Adrenal gland (tissue), 12 donors: ENCODE measurements around the gene CDH24. TPM values are rescaled to one million over a fixed set of nuclear protein-coding genes. Genes with fewer than 3 reads are reported as not detected.

Source experiments
- DNase-seq, 7 donors: peaks; one replicate each; pipeline ENCODE4 v3.0.0-alpha.2; 2019 to 2020
- H3K27ac ChIP-seq, 5 donors: fragments of 200-600 bp; sonication (generic) in 4 of 5; 1 replicate in 3 of 5; 2 replicates in 2 of 5; pipeline versions ENCODE4 v1.5.1 to v1.8.0; 2016 to 2020; ENCODE audit warnings: mild to moderate bottlenecking in 1 of 5
- H3K27me3 ChIP-seq: fragments of 200-600 bp; 2 replicates; pipeline ENCODE4 v1.8.0; 2021
- H3K36me3 ChIP-seq, 2 donors: fragments of 200-600 bp; replicated peaks in 1 of 2; 1 replicate in 1 of 2; 2 replicates in 1 of 2; pipeline versions ENCODE4 v1.5.1 to v1.8.0; 2018 to 2022
- H3K4me1 ChIP-seq, 2 donors: fragments of 200-600 bp; replicated peaks in 1 of 2; 1 replicate in 1 of 2; 2 replicates in 1 of 2; pipeline versions ENCODE4 v1.5.1 to v1.8.0; 2018 to 2021
- H3K4me3 ChIP-seq, 4 donors: fragments of 200-600 bp; sonication (generic) in 3 of 4; one replicate each; pipeline ENCODE4 v1.5.1; 2016 to 2018
- H3K9me3 ChIP-seq, 3 donors: fragments of 200-600 bp; sonication (generic) in 1 of 3; replicated peaks in 1 of 3; 1 replicate in 2 of 3; 2 replicates in 1 of 3; pipeline versions ENCODE4 v1.5.1 to v1.8.0; 2016 to 2021
- POLR2A ChIP-seq, 2 donors: fragments of 450-650 bp; IDR thresholded peaks; one replicate each; pipeline ENCODE4 v1.6.1; 2017; ENCODE audit warnings: antibody characterized with exemption in 2 of 2, mild to moderate bottlenecking in 2 of 2, moderate library complexity in 1 of 2
- WGBS, 4 donors: extraction: QIAGEN DNeasy Blood & Tissue Kit in 2 of 4; methylation state at CpG; one replicate each; pipeline versions ENCODE4 v1.1.5 to v1.1.7; 2013 to 2017; 5-methylcytosine and 5-hydroxymethylcytosine counted together
- intact Hi-C, 2 donors: fragments of 100-400 bp; cut with DNase I; formaldehyde crosslinking; loops; one replicate each; pipeline versions ENCODE4 v1.14.1 to v1.15.0; 2022 to 2023
- polyA plus RNA-seq, 3 donors: library from polyadenylated mRNA; stranded (reverse); fragments of 200-250 nt in 2 of 3; fragments of 350-450 nt in 1 of 3; fragmentation: Illumina TruSeq in 1 of 3; extraction: RNeasy Lipid Tissue Mini Kit (QIAGEN cat#74804) in 1 of 3; gene quantifications; one replicate each; pipeline ENCODE4 v1.2.3, GENCODE V29; 2013 to 2014
- total RNA-seq, 9 donors: library from RNA; depleted of rRNA in 4 of 9; stranded (reverse); fragments of >200 nt in 4 of 9; fragments of 120-200 nt in 1 of 9; fragmentation: NEBNext Ultra II Directional in 1 of 9; extraction: Animal tissue kit (Norgen Biotek cat#: 25700) in 1 of 9; gene quantifications; one replicate each; pipeline versions ENCODE4 v1.1.0 to v1.2.4, GENCODE V29; 2013 to 2023
- TF ChIP-seq, protein P1 (sequence below), 6 experiments: fragments of 450-650 bp in 4 of 6; fragments of 200-600 bp in 2 of 6; sonication (generic) in 1 of 6; IDR thresholded peaks; 1 replicate in 5 of 6; 2 replicates in 1 of 6; pipeline versions ENCODE4 v1.5.1 to v1.8.0; 2016 to 2021; ENCODE audit warnings: antibody characterized with exemption in 6 of 6, mild to moderate bottlenecking in 2 of 6, moderate library complexity in 1 of 6
- donor health status: healthy with polysubstance abuse.
- donor health status: Bipolar disorder and iron deficiency.
- donor health status: DM: yes; HTN: yes; CAD: no.
- donor health status: DM: no; HTN: no; CAD: no.
- donor health status: DM: no; HTN: no; CAD: no.
- donor health status: DM: yes; HTN: yes; CAD: no.

The CDH24 gene
- total and polyA plus RNA-seq, 12 donors: 1.5 to 29.3 (median 3.5) TPM

DNA sequence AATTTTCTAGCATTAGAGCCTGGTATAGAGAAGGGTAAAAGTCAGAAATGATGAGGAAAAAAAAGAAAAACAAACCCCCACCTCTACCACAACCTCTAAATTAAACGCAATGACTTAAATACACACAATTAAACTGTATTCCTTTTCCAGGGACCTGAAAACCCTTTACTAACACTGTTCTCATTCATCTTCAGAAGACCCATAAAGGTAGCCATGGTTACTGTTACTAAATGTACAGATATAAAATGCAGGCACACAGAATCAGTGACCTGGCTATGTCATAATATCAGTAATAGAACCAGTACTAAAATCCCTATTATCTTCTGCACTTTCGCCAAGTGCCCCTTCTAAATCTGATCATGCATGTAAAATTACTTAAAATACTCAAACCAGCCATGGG, 36.2 kb upstream of the CDH24 start:
- Histone ChIP-seq H3K4me1 (peaks cover 23 to 42% of the 10 kb centered on the region in 2 donors), H3K27ac (no peak overlapping the region)
- WGBS, 4 donors: 68 to 72% (median 71%) methylated on average over 2 of the region's 2 CpGs

DNA sequence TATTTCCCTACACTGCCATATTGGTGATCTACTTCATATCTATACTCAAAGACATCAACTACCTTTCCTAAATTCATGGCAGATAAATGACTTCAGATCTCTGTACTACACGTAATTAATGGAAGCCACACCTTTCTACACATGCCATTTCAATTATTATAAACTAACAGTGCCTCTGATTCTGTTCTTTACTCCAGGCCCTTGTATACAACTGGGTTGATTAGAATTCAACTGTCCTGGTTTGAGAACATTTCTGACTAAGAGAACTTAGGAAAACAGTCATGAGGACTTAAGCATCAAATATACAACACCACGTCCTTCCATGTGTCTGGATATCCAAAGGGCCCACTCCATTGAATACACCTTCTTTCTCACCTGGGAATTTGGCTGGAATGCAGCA, 35.8 kb upstream of the CDH24 start:
- DNase-seq: no peak
- WGBS, 4 donors: 70 to 81% (median 78%) methylated on average over 2 of the region's 2 CpGs
- TF ChIP-seq POLR2A (IDR thresholded peaks at IDR 0.05): no peak
- no peaks in the 10 kb centered on the region for H3K27me3 ChIP-seq
- H3K9me3 ChIP-seq: no peaks in the 10 kb centered on the region
- H3K4me1 ChIP-seq: peaks cover 23 to 39% of the 10 kb centered on the region in 2 donors
- intact Hi-C loops: no loop called here
- H3K36me3 ChIP-seq: peaks cover 0 to 58% of the 10 kb centered on the region in 2 donors
- peak overlapping the region in 1 of 4 donors; percentile 65 for H3K4me3 ChIP-seq
- no peak overlapping the region for H3K27ac ChIP-seq

More for the DNA sequence above, 36.2 kb upstream of the CDH24 start:
- peaks cover 0 to 58% of the 10 kb centered on the region in 2 donors for H3K36me3 ChIP-seq
- intact Hi-C loops: no loop called here
- peak overlapping the region in 1 of 4 donors; percentile 65 for H3K4me3 ChIP-seq
- no peak for DNase-seq
- TF ChIP-seq POLR2A (IDR thresholded peaks at IDR 0.05): no peak
- TF ChIP-seq, protein P1, sequence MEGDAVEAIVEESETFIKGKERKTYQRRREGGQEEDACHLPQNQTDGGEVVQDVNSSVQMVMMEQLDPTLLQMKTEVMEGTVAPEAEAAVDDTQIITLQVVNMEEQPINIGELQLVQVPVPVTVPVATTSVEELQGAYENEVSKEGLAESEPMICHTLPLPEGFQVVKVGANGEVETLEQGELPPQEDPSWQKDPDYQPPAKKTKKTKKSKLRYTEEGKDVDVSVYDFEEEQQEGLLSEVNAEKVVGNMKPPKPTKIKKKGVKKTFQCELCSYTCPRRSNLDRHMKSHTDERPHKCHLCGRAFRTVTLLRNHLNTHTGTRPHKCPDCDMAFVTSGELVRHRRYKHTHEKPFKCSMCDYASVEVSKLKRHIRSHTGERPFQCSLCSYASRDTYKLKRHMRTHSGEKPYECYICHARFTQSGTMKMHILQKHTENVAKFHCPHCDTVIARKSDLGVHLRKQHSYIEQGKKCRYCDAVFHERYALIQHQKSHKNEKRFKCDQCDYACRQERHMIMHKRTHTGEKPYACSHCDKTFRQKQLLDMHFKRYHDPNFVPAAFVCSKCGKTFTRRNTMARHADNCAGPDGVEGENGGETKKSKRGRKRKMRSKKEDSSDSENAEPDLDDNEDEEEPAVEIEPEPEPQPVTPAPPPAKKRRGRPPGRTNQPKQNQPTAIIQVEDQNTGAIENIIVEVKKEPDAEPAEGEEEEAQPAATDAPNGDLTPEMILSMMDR (IDR thresholded peaks at IDR 0.05): no peak
- H3K9me3 ChIP-seq: no peaks in the 10 kb centered on the region
- H3K27me3 ChIP-seq: no peaks in the 10 kb centered on the region

DNA sequence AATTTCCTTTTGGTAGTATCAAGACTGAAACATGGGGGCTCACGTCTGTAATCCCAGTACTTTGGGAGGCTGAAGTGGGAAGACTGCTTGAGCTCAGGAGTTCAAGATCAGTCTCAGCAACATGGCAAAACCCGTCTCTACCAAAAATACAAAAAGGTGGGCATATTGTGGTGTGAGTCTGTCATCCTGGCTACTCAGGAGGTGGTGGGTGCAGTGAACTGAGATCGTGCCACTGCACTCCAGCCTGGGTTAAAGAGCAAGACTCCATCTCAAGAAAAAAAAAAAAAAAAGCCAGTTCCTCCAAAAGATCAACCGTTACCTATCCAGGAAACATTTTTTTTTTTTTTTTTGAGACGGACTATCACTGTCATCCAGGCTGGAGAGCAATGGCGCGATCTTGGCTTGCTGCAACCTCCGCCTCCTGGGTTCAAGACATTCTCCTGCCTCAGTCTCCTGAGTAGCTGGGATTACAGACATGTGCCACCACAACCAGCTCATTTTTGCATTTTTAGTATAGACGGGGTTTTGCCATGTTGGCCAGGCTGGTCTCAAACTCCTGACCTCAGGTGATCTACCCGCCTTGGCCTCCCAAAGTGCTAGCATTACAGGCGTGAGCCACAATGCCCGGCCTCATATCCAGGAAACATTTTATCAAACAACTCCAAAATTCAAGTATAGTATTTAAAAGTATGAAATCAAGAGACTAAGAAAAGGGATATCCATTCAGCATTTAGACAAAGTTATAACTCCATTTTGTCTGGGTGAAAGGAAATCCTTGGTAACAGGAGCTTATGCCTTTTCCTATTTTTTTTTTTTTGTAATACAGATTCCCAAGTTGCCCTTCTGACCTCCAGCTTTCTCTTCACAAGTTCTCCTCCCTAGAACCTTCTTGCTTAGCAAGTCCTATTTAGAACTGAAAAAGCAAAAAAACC, 34.2 kb upstream of the CDH24 start:
- no peak overlapping the region for H3K27ac ChIP-seq
- no peak for TF ChIP-seq POLR2A (IDR thresholded peaks at IDR 0.05)
- TF ChIP-seq, protein P1 (IDR thresholded peaks at IDR 0.05): no peak
- 81 to 85% (median 82%) methylated on average over 12 of the region's 12 CpGs for WGBS, 4 donors
- H3K9me3 ChIP-seq: no peaks in the 10 kb centered on the region
- H3K4me3 ChIP-seq: no peak overlapping the region
- peaks cover 16 to 26% of the 10 kb centered on the region in 2 donors for H3K4me1 ChIP-seq
- no peaks in the 10 kb centered on the region for H3K27me3 ChIP-seq
- intact Hi-C loops: no loop called here
- peaks cover 0 to 66% of the 10 kb centered on the region in 2 donors for H3K36me3 ChIP-seq
- DNase-seq: no peak

DNA sequence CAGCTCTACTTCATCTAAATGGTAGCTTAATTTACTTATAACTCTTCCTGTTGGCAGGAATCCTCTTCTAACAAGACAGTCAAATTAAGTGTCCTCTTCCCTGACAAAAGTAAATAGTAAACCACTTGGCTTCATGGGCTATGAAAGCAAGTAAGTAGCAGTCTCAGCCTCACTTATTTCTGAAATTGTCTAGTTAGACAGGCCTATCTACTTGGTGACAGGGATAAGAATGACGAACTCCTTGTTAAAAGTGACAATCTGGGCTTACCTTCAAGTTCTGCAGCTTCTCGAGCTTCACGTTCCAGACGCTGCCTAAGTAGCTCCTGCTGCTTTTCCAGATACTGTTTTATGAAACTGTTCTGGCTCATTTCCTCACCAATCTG, 32.9 kb upstream of the CDH24 start:
- Histone ChIP-seq H3K27ac (no peak overlapping the region), H3K27me3 (no peaks in the 10 kb centered on the region), H3K4me1 (peaks cover 11 to 24% of the 10 kb centered on the region in 2 donors), H3K4me3 (no peak overlapping the region), H3K36me3 (peaks cover 0 to 79% of the 10 kb centered on the region in 2 donors), H3K9me3 (no peaks in the 10 kb centered on the region)
- WGBS, 4 donors: 45 to 79% (median 71%) methylated on average over 4 of the region's 4 CpGs
- intact Hi-C loops: no loop called here
- DNase-seq: no peak
- TF ChIP-seq, protein P1 (IDR thresholded peaks at IDR 0.05): no peak
- TF ChIP-seq POLR2A (IDR thresholded peaks at IDR 0.05): no peak
